Measurements from ENCODE around the gene KCNJ14.

The KCNJ14 gene

DNA sequence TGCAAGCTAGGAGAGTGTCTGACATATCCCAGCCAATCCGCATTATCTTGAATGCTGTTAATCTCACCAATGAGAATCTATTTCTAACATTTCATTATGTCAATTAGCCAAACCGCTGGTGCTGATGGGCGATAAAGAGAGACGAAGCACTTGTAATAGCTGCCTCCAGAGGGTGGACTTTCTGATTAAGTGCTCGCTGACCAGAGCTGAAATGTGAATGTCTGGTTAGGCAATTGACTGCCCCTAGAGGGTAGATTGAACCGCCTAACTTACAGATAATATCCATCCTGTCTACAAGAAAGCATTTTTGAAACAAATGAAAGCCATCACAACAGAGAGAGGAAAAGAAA lies 10.1 kb upstream of the KCNJ14 start:
- TF ChIP-seq, protein P1, sequence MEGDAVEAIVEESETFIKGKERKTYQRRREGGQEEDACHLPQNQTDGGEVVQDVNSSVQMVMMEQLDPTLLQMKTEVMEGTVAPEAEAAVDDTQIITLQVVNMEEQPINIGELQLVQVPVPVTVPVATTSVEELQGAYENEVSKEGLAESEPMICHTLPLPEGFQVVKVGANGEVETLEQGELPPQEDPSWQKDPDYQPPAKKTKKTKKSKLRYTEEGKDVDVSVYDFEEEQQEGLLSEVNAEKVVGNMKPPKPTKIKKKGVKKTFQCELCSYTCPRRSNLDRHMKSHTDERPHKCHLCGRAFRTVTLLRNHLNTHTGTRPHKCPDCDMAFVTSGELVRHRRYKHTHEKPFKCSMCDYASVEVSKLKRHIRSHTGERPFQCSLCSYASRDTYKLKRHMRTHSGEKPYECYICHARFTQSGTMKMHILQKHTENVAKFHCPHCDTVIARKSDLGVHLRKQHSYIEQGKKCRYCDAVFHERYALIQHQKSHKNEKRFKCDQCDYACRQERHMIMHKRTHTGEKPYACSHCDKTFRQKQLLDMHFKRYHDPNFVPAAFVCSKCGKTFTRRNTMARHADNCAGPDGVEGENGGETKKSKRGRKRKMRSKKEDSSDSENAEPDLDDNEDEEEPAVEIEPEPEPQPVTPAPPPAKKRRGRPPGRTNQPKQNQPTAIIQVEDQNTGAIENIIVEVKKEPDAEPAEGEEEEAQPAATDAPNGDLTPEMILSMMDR (IDR thresholded peaks at IDR 0.05; ENCODE audit: extremely low read depth, missing control alignments) = no peak
- DNase-seq (ENCODE audit: low spot score) = peak; percentile 78

DNA sequence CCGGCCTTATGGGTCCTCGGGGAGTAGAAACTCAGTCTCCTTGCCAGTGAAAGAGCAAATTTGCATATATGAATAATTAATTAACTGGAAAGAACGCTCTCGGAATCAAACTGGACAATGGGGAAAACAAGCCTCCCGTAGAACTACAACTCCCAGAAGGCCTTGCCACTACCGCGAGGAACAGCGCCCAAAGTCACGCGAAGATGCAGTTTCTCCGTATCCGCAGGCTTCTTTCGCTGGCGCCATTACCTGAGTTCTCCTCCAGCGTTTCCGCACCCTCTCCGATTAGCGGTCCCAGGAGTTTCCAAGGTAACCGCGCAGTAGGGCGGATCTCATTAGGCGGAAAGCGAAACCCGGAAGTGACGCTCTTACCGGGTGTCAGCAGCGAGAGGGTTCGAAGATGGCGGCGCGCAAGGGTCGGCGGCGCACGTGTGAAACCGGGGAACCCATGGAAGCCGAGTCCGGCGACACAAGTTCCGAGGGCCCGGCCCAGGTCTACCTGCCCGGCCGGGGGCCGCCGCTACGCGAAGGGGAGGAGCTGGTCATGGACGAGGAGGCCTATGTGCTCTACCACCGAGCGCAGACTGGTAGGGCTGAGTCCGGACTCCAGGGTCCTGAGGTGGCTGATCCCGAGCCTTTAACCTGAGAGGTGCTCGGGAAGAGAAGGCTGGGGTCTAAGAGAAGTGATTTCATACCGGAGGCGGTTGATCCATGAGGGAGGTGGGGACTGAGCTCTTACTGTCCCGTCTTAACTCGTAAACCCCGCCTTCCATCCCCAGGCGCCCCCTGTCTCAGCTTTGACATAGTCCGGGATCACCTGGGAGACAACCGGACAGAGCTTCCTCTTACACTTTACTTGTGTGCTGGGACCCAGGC lies 9.5 kb upstream of the KCNJ14 start, which contains the start of gene GRWD1:
GRWD1 (plus strand) TSS at position 378 of the 876 bp plus-strand sequence; CDS start at position 401, 23 bp downstream.
- TF ChIP-seq, protein P1 (IDR thresholded peaks at IDR 0.05; ENCODE audit: extremely low read depth, missing control alignments) = no peak
- DNase-seq (ENCODE audit: low spot score) = peak; percentile 97

DNA sequence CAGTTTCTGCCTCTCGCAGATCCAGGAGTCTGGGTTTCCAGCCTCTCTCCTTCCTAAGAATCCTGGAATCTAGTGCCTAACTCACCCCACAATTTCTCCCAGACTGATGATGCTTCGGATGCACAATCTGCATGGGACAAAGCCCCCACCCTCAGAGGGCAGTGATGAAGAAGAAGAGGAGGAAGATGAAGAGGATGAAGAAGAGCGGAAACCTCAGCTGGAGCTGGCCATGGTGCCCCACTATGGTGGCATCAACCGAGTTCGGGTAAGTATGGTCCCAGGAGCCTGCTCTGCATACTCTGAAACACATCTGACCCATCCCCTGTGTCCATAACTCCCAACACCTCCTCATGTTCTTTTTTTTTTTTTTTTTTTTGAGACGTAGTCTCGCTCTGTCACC lies 8.8 kb upstream of the KCNJ14 start:
- DNase-seq (ENCODE audit: low spot score) = peak; percentile 6
- TF ChIP-seq, protein P1 (IDR thresholded peaks at IDR 0.05; ENCODE audit: extremely low read depth, missing control alignments) = no peak

DNA sequence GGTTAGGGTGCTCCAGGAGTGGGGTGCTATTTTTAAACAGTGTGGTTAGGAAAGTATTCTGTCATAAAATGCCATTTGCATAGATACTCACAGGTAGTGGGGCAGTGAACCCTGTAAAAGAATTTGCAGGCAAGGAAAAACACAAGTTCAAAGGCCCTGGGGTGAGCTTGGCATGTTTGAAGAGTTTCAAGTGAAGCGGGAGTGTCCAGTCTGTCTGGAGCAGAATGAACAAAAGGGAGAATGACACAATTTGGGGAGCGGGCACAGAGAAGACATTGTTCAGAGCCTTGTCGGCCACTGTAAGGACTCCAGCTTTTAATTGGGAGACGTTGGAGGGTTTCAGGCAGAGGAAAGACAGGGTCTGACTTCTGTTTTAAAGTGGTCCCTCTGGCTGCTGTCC lies 6.8 kb upstream of the KCNJ14 start:
- TF ChIP-seq, protein P1 (IDR thresholded peaks at IDR 0.05; ENCODE audit: extremely low read depth, missing control alignments) = no peak
- no peak for DNase-seq (ENCODE audit: low spot score)

DNA sequence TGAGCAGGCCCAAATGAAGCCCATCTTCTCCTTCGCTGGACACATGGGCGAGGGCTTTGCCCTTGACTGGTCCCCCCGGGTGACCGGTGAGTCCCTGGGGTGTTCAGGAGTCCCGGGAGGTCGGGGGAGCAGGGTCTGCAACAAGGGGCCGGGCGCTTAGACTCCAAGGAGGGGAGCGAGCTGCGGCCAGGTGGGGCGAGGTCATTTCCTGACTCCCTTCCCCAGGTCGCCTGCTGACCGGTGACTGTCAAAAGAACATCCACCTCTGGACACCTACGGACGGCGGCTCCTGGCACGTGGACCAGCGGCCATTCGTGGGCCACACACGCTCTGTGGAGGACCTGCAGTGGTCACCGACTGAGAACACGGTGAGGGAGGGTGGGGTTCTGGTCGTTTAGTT lies 4.9 kb upstream of the KCNJ14 start:
- TF ChIP-seq, protein P1 (IDR thresholded peaks at IDR 0.05; ENCODE audit: extremely low read depth, missing control alignments) = no peak
- DNase-seq (ENCODE audit: low spot score) = no peak

DNA sequence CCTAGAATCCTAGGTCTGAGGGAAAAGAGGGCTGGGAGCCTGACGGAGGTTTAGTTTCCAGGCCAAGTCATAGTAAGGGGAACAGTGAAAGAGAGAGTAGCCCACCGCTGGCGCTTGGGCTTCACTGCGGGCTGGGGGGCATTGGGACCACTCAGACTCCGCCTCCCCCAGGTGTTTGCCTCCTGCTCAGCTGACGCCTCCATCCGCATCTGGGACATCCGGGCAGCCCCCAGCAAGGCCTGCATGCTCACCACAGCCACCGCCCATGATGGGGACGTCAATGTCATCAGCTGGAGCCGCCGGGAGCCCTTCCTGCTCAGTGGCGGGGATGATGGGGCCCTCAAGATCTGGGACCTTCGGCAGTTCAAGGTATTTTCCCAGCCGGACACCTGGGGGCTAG lies 4.5 kb upstream of the KCNJ14 start:
- TF ChIP-seq, protein P1 (IDR thresholded peaks at IDR 0.05; ENCODE audit: extremely low read depth, missing control alignments) = no peak
- DNase-seq (ENCODE audit: low spot score) = no peak

DNA sequence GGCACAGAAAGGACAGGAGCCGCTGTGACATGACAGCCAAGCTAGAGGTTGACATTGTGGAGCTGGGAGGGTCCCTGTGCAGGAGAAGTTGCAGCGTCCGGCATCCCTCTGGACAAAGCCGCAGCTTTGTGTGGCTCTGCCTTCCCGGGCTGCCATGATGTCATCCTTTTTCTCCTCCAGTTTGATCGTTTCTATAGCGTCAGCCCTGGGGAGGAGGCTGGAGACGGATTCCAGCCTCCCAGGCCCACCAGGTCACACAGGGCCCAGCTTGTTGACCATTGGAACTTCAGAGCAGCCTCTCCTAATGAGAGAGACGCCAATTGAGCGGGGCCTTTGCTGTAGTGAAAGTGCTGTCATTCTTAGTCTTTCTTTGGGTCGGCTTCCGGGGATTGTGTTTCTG lies 3.8 kb upstream of the KCNJ14 start:
- TF ChIP-seq, protein P1 (IDR thresholded peaks at IDR 0.05; ENCODE audit: extremely low read depth, missing control alignments) = no peak
- no peak for DNase-seq (ENCODE audit: low spot score)

Measured in GM20000 (cell line).